IMR-90 (cell line): ENCODE results near the gene RFX2. TPM values are rescaled to one million over a fixed set of nuclear protein-coding genes. Genes with fewer than 3 reads are reported as not detected.

ENCODE experiments used
- ATAC-seq: fragments of 200-7000 bp; cut with Tn5 transposase; 2 replicates; pipeline ENCODE4 v1.9.1; 2020; ENCODE audit warnings: low read depth, mild to moderate bottlenecking, moderate library complexity
- BruUV-seq: library from RNA; stranded (reverse); fragments of 400-500 nt; replicated peaks from 2 replicates; lab custom pipeline; 2021; lab: Mats Ljungman, UMichigan
- CTCF ChIA-PET: fragments of 300-600 bp; formaldehyde crosslinking; extraction: SDS; loops from one replicate; lab custom pipeline; 2021; ENCODE audit warnings: antibody characterized with exemption; lab: Yijun Ruan, JAX
- POLR2A ChIA-PET: fragments of 300-600 bp; sonication (Branson Sonifier 250); formaldehyde crosslinking; loops from one replicate; lab custom pipeline; 2022; ENCODE audit warnings: antibody characterized with exemption; ENCODE audit not compliant: unreplicated experiment; lab: Charles Lee
- DNase-seq: peaks from one replicate; pipeline ENCODE4 v3.0.0; 2013
- H2AFZ ChIP-seq: replicated peaks from 2 replicates; pipeline ENCODE3; 2013; ENCODE audit warnings: low read length, mild to moderate bottlenecking; ENCODE audit not compliant: poor library complexity
- H2AK5ac ChIP-seq: 2 replicates; pipeline ENCODE4 v1.6.1; 2013; ENCODE audit warnings: low read depth, low read length, inconsistent platforms
- H2AK9ac ChIP-seq: replicated peaks from 2 replicates; pipeline ENCODE3; 2013; ENCODE audit warnings: mild to moderate bottlenecking, low read depth, low read length, moderate library complexity; ENCODE audit not compliant: poor library complexity
- H2BK120ac ChIP-seq: 2 replicates; pipeline ENCODE4 v1.6.1; 2013; ENCODE audit warnings: low read depth, low read length, inconsistent platforms
- H2BK15ac ChIP-seq: 3 replicates; pipeline ENCODE4 v1.6.1; 2013; ENCODE audit warnings: low read depth, low read length, inconsistent platforms
- H2BK20ac ChIP-seq: 2 replicates; pipeline ENCODE4 v1.6.1; 2013; ENCODE audit warnings: low read depth, mild to moderate bottlenecking, inconsistent platforms, low read length, moderate library complexity
- H2BK5ac ChIP-seq: 2 replicates; pipeline ENCODE4 v1.6.1; 2013; ENCODE audit warnings: mild to moderate bottlenecking, low read depth, low read length, inconsistent platforms; ENCODE audit not compliant: poor library complexity, severe bottlenecking
- H3K14ac ChIP-seq: replicated peaks from 2 replicates; pipeline ENCODE4 v1.6.1; 2013; ENCODE audit warnings: low read depth, low read length, inconsistent platforms
- H3K18ac ChIP-seq: 2 replicates; pipeline ENCODE4 v1.6.1; 2013; ENCODE audit warnings: low read depth, low read length, control low read depth
- H3K23ac ChIP-seq: 2 replicates; pipeline ENCODE4 v1.6.1; 2013; ENCODE audit warnings: low read depth, low read length, inconsistent platforms
- H3K27ac ChIP-seq: 2 replicates; pipeline ENCODE4 v1.5.1; 2013; ENCODE audit warnings: mild to moderate bottlenecking, control low read depth, low read length; ENCODE audit not compliant: insufficient read depth
- H3K27me3 ChIP-seq: 2 replicates; pipeline ENCODE4 v1.6.1; 2013; ENCODE audit warnings: low read length; ENCODE audit not compliant: control insufficient read depth, insufficient read depth
- H3K36me3 ChIP-seq: 2 replicates; pipeline ENCODE4 v1.6.1; 2013; ENCODE audit warnings: low read length, mixed read lengths; ENCODE audit not compliant: control insufficient read depth, insufficient read depth
- H3K4ac ChIP-seq: 2 replicates; pipeline ENCODE4 v1.6.1; 2013; ENCODE audit warnings: low read depth, low read length, inconsistent platforms
- H3K4me1 ChIP-seq: 2 replicates; pipeline ENCODE4 v1.6.1; 2013; ENCODE audit warnings: low read length, mixed read lengths; ENCODE audit not compliant: control insufficient read depth, insufficient read depth
- H3K4me2 ChIP-seq: 2 replicates; pipeline ENCODE4 v1.6.1; 2013; ENCODE audit warnings: low read depth, mild to moderate bottlenecking, control low read depth, low read length, moderate library complexity
- H3K4me3 ChIP-seq: 2 replicates; pipeline ENCODE4 v1.5.1; 2013; ENCODE audit warnings: low read depth, mild to moderate bottlenecking, control low read depth, low read length, moderate library complexity; ENCODE audit not compliant: insufficient read depth
- H3K56ac ChIP-seq: 2 replicates; pipeline ENCODE4 v1.6.1; 2013; ENCODE audit warnings: low read length, inconsistent platforms; ENCODE audit not compliant: insufficient read depth; ENCODE audit errors: extremely low read depth
- H3K79me1 ChIP-seq, 2 experiments: 2 replicates each; pipeline ENCODE4 v1.6.1; 2013; ENCODE audit warnings: low read length in 2 of 2, inconsistent platforms in 1 of 2, low read depth in 1 of 2
- H3K9ac ChIP-seq: 2 replicates; pipeline ENCODE4 v1.6.1; 2013; ENCODE audit warnings: low read depth, low read length, control low read depth
- H3K9me1 ChIP-seq: 2 replicates; pipeline ENCODE4 v1.6.1; 2013; ENCODE audit warnings: low read length, inconsistent platforms; ENCODE audit not compliant: insufficient read depth
- H3K9me3 ChIP-seq: 2 replicates; pipeline ENCODE4 v1.6.1; 2013; ENCODE audit warnings: low read length; ENCODE audit not compliant: control insufficient read depth, insufficient read depth
- H4K20me1 ChIP-seq: 2 replicates; pipeline ENCODE4 v1.6.1; 2013; ENCODE audit warnings: low read length, inconsistent platforms; ENCODE audit not compliant: insufficient read depth
- H4K5ac ChIP-seq: 2 replicates; pipeline ENCODE4 v1.6.1; 2013; ENCODE audit warnings: mild to moderate bottlenecking, low read depth, low read length, control low read depth
- H4K8ac ChIP-seq, 2 experiments: 2 replicates each; pipeline ENCODE4 v1.6.1; 2013; ENCODE audit warnings: low read depth in 2 of 2, low read length in 2 of 2, control low read depth in 1 of 2, inconsistent platforms in 1 of 2
- H4K91ac ChIP-seq: 2 replicates; pipeline ENCODE4 v1.6.1; 2013; ENCODE audit warnings: low read depth, low read length, inconsistent platforms; ENCODE audit not compliant: insufficient read depth
- BHLHE40 ChIP-seq: fragments of 150-350 bp; IDR thresholded peaks from 2 replicates; pipeline ENCODE4 v1.6.1; 2016; ENCODE audit warnings: mild to moderate bottlenecking, low read depth, low read length
- CEBPB ChIP-seq: IDR thresholded peaks from 2 replicates; pipeline ENCODE4 v1.6.1; 2012; ENCODE audit warnings: low read depth, low read length, improper control_type of control experiment
- CHD1 ChIP-seq: IDR thresholded peaks from 2 replicates; pipeline ENCODE4 v1.6.1; 2012; ENCODE audit warnings: low read depth, low read length, improper control_type of control experiment
- ELK1 ChIP-seq: fragments of 150-350 bp; IDR thresholded peaks from 2 replicates; pipeline ENCODE4 v1.6.1; 2016; ENCODE audit warnings: low read depth, mild to moderate bottlenecking, low read length, moderate library complexity, borderline replicate concordance
- FOS ChIP-seq: fragments of 150-350 bp; IDR thresholded peaks from 2 replicates; pipeline ENCODE4 v1.6.1; 2016; ENCODE audit warnings: low read depth, low read length
- MAFK ChIP-seq: IDR thresholded peaks from 2 replicates; pipeline ENCODE4 v1.6.1; 2012; ENCODE audit warnings: low read depth, low read length, improper control_type of control experiment
- MAZ ChIP-seq: IDR thresholded peaks from 2 replicates; pipeline ENCODE4 v1.6.1; 2012; ENCODE audit warnings: low read depth, mild to moderate bottlenecking, low read length, improper control_type of control experiment, moderate library complexity, borderline replicate concordance
- MXI1 ChIP-seq: IDR thresholded peaks from 2 replicates; pipeline ENCODE4 v1.6.1; 2012; ENCODE audit warnings: low read depth, mild to moderate bottlenecking, low read length, moderate library complexity, borderline replicate concordance
- NFE2L2 ChIP-seq: fragments of 150-350 bp; IDR thresholded peaks from 2 replicates; pipeline ENCODE4 v1.6.1; 2016; ENCODE audit warnings: low read depth, mild to moderate bottlenecking, low read length
- POLR2A ChIP-seq: IDR thresholded peaks from 2 replicates; pipeline ENCODE4 v1.6.1; 2012; ENCODE audit warnings: mild to moderate bottlenecking, low read depth, low read length
- RAD21 ChIP-seq: IDR thresholded peaks from 2 replicates; pipeline ENCODE4 v1.6.1; 2012; ENCODE audit warnings: low read length, improper control_type of control experiment
- RCOR1 ChIP-seq: IDR thresholded peaks from 2 replicates; pipeline ENCODE4 v1.6.1; 2012; ENCODE audit warnings: mild to moderate bottlenecking, low read length, improper control_type of control experiment; ENCODE audit not compliant: insufficient replicate concordance
- SMC3 ChIP-seq: fragments of 150-350 bp; IDR thresholded peaks from 2 replicates; pipeline ENCODE4 v1.6.1; 2016; ENCODE audit warnings: low read depth, mild to moderate bottlenecking, antibody characterized with exemption, low read length, moderate library complexity
- USF2 ChIP-seq: fragments of 150-350 bp; IDR thresholded peaks from 2 replicates; pipeline ENCODE4 v1.6.1; 2017; ENCODE audit warnings: mild to moderate bottlenecking, antibody characterized with exemption, low read length, low read depth
- WGBS, 2 experiments: methylation state at CpG; one replicate each; pipeline versions ENCODE4 v1.1.5 to v1.1.7; 2013; ENCODE audit warnings: missing lambda C conversion rate in 2 of 2; ENCODE audit not compliant: insufficient read length in 1 of 2; ENCODE audit errors: extremely low coverage in 2 of 2; 5-methylcytosine and 5-hydroxymethylcytosine counted together
- dilution Hi-C: fragments of 300-500 bp; cut with HindIII; formaldehyde crosslinking; loops from one replicate; pipeline ENCODE4 v1.14.3; 2018; ENCODE audit warnings: low sequenced_read_pairs; ENCODE audit not compliant: unreplicated experiment
- in situ Hi-C: fragments of 300-500 bp; cut with MboI; formaldehyde crosslinking; loops from 3 replicates; pipeline ENCODE4 v1.14.3; 2019; ENCODE audit warnings: low sequenced_read_pairs, inconsistent platforms, mixed read lengths
- intact Hi-C: fragments of 100-400 bp; cut with micrococcal nuclease; formaldehyde crosslinking; loops from 2 replicates; pipeline ENCODE4 v1.10.0; 2022
- polyA plus RNA-seq, 3 experiments: library from polyadenylated mRNA; depleted of rRNA; stranded (reverse); fragments of >200 nt; gene quantifications; 2 replicates each; pipeline ENCODE4 v1.2.3, GENCODE V29; 2012; ENCODE audit warnings: low replicate concordance in 1 of 3
- total RNA-seq: library from RNA; depleted of rRNA; stranded (reverse); fragments of >200 nt; gene quantifications from 2 replicates; pipeline ENCODE4 v1.2.3, GENCODE V29; 2012

Gene RFX2
- total and polyA plus RNA-seq, 2 of the 4 experiments (the other 2 are of a cell fraction) = 2.2 to 4.9 TPM

GRCh38 chr19:6042776-6043726 is 67.2 kb downstream of the RFX2 start (continued):
- TF ChIP-seq NFE2L2 (no peak), MAFK (no peak)

- ATAC-seq = no peak
- Histone ChIP-seq H3K9me3 (no peaks in the 10 kb centered on the region), H4K20me1 (no peaks in the 10 kb centered on the region), H4K8ac (no peak overlapping the region), H4K91ac (no peak overlapping the region), H2AK5ac (no peak overlapping the region), H2AK9ac (no peak overlapping the region), H2BK5ac (no peak overlapping the region), H2BK120ac (no peak overlapping the region), H3K56ac (no peak overlapping the region), H3K9me1 (no peaks in the 10 kb centered on the region), H4K5ac (no peak overlapping the region), H3K36me3 (no peaks in the 10 kb centered on the region), H3K18ac (no peak overlapping the region), H2AFZ (no peak overlapping the region), H3K4me3 (no peak overlapping the region), H3K4ac (no peak overlapping the region), H3K23ac (no peak overlapping the region), H3K14ac (no peak overlapping the region), H3K9ac (no peak overlapping the region), H3K27ac (no peak overlapping the region), H2BK15ac (no peak overlapping the region), H3K79me1 (no peaks in the 10 kb centered on the region), H3K27me3 (no peaks in the 10 kb centered on the region), H2BK20ac (no peak overlapping the region), H3K4me1 (peaks cover 4% of the 10 kb centered on the region; the same call in 1 of the 2 replicates), H3K4me2 (no peak overlapping the region)
- dilution Hi-C loops (no loop called here), intact Hi-C loops (loop anchor here (10.0 kb wide), 1 partner anchor 373 kb away; no protein-coding TSS in a partner anchor), in situ Hi-C loops (loop anchor here (10.0 kb wide), 1 partner anchor 263 kb away; no protein-coding TSS in a partner anchor)
- ChIA-PET POLR2A (no interaction called here), CTCF (interaction anchor here (0.5 kb wide), 1 partner anchor 95 kb away, joined by 3 read pairs; no protein-coding TSS in a partner anchor)
- no peak for DNase-seq
- WGBS, 2 experiments = 97% methylated on average over 25 of the region's 27 CpGs; no CpG with 5 or more reads in 1 of the 2 experiments
- no TSS peak for BruUV-seq
- no peak for TF ChIP-seq USF2
- no peak for TF ChIP-seq RCOR1
- TF ChIP-seq MAFK = no peak
- TF ChIP-seq SMC3 = no peak
- no peak for TF ChIP-seq ELK1
- no peak for TF ChIP-seq BHLHE40
- no peak for TF ChIP-seq MXI1
- no peak for TF ChIP-seq FOS
- no peak for TF ChIP-seq CHD1
- TF ChIP-seq CEBPB = no peak
- no peak for TF ChIP-seq NFE2L2
- TF ChIP-seq POLR2A = no peak
- no peak for TF ChIP-seq RAD21
- no peak for TF ChIP-seq MAZ
Measured at GRCh38 chr19:6041991-6042481, 68.3 kb downstream of the RFX2 start.
